Gastrocnemius medialis (tissue), 4 donors: ENCODE data around the gene MAST4.

Source experiments
- POLR2A ChIP-seq, 2 donors: fragments of 450-650 bp; IDR thresholded peaks; one replicate each; pipeline ENCODE4 v1.6.1; 2017; ENCODE audit warnings: antibody characterized with exemption in 2 of 2, mild to moderate bottlenecking in 2 of 2, moderate library complexity in 2 of 2
- TF ChIP-seq, protein P1 (sequence below), 5 experiments: fragments of 450-650 bp in 3 of 5; fragments of 200-600 bp in 2 of 5; sonication (generic) in 2 of 5; IDR thresholded peaks in 4 of 5; conservative IDR thresholded peaks in 1 of 5; 1 replicate in 4 of 5; 2 replicates in 1 of 5; pipeline ENCODE4 v1.5.1; 2016 to 2019; ENCODE audit warnings: antibody characterized with exemption in 5 of 5, mild to moderate bottlenecking in 3 of 5, moderate library complexity in 3 of 5

DNA sequence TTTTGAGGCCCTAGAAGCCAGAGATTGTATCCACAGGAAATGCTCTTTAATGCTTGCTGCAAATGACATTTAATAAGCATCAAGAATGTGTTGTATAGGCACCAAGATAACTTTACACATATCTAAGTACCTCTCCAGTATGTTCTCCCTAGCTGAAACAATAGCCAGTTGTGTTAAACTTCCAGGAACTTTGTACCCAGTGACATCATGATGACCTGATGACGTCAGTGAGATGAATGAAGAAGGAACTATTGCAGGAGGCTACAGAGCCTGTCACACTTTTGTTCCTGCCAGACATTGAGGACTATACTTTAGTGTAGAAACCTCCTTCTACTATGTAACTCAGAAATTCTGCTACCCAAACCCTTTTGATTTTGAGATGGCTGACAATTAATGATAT is 470.6 kb downstream of the MAST4 start:
- TF ChIP-seq, protein P1, sequence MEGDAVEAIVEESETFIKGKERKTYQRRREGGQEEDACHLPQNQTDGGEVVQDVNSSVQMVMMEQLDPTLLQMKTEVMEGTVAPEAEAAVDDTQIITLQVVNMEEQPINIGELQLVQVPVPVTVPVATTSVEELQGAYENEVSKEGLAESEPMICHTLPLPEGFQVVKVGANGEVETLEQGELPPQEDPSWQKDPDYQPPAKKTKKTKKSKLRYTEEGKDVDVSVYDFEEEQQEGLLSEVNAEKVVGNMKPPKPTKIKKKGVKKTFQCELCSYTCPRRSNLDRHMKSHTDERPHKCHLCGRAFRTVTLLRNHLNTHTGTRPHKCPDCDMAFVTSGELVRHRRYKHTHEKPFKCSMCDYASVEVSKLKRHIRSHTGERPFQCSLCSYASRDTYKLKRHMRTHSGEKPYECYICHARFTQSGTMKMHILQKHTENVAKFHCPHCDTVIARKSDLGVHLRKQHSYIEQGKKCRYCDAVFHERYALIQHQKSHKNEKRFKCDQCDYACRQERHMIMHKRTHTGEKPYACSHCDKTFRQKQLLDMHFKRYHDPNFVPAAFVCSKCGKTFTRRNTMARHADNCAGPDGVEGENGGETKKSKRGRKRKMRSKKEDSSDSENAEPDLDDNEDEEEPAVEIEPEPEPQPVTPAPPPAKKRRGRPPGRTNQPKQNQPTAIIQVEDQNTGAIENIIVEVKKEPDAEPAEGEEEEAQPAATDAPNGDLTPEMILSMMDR (IDR thresholded peaks at IDR 0.05 in 4 of 5, conservative IDR thresholded peaks at IDR 0.05 in 1 of 5) = no peak
- no peak for TF ChIP-seq POLR2A (IDR thresholded peaks at IDR 0.05)
